Pancreas (tissue), 10 donors: Measurements from ENCODE around the gene STRIP1. TPM values are rescaled to one million over a fixed set of nuclear protein-coding genes. Genes with fewer than 3 reads are reported as not detected.

Source experiments
- ATAC-seq, 4 donors: fragments of 200-7000 bp; cut with Tn5 transposase; one replicate each; pipeline versions ENCODE4 v1.8.0 to v1.9.1; 2020; ENCODE audit warnings: mild to moderate bottlenecking in 4 of 4, moderate library complexity in 4 of 4
- DNase-seq, 6 donors: peaks; one replicate each; pipeline ENCODE4 v3.0.0-alpha.2; 2020
- FAIRE-seq: peaks from 2 replicates; lab custom pipeline; 2012; peaks lifted over from hg19 to GRCh38; lab: Jason Lieb, UNC
- H3K27ac ChIP-seq, 4 donors: fragments of 200-600 bp; sonication (generic); 1 replicate in 3 of 4; 2 replicates in 1 of 4; pipeline versions ENCODE4 v1.5.0 to v1.8.0; 2020
- H3K27me3 ChIP-seq, 4 donors: fragments of 200-600 bp; one replicate each; pipeline ENCODE4 v1.8.0; 2021
- H3K36me3 ChIP-seq, 3 donors: fragments of 200-600 bp; sonication (generic) in 1 of 3; one replicate each; pipeline versions ENCODE4 v1.5.0 to v1.8.0; 2020 to 2021
- H3K4me1 ChIP-seq, 3 donors: fragments of 200-600 bp; one replicate each; pipeline ENCODE4 v1.8.0; 2021
- H3K4me3 ChIP-seq, 4 donors: fragments of 200-600 bp; sonication (generic) in 2 of 4; one replicate each; pipeline versions ENCODE4 v1.5.0 to v1.8.0; 2020 to 2021
- H3K9me3 ChIP-seq, 4 donors: fragments of 200-600 bp; one replicate each; pipeline ENCODE4 v1.8.0; 2021
- CTCF ChIP-seq, 4 donors: fragments of 200-600 bp; sonication (generic) in 3 of 4; IDR thresholded peaks; one replicate each; pipeline versions ENCODE4 v1.5.0 to v1.8.0; 2021; ENCODE audit warnings: antibody characterized with exemption in 4 of 4
- WGBS, 2 donors: extraction: QIAGEN DNeasy Blood & Tissue Kit; methylation state at CpG; one replicate each; pipeline ENCODE4 v1.1.7; 2013; 5-methylcytosine and 5-hydroxymethylcytosine counted together
- intact Hi-C, 3 donors: fragments of 100-400 bp; cut with DNase I; formaldehyde crosslinking; loops; one replicate each; pipeline versions ENCODE4 v1.11.1 to v1.14.2; 2022
- polyA plus RNA-seq, 2 donors: library from polyadenylated mRNA; stranded (reverse); fragments of 200-250 nt; gene quantifications; one replicate each; pipeline ENCODE4 v1.2.3, GENCODE V29; 2013
- total RNA-seq, 6 donors: library from RNA; stranded (reverse); fragmentation: NEBNext Ultra II Directional in 4 of 6; extraction: Animal tissue kit (Norgen Biotek cat#: 25700) in 4 of 6; gene quantifications; one replicate each; pipeline versions ENCODE4 v1.2.1 to v1.2.4, GENCODE V29; 2021 to 2023
- donor health status: healthy with polysubstance abuse.
- donor health status: DM: no; HTN: no; CAD: no; lungs with moderate emphysema.
- donor health status: DM: no; HTN: no; CAD: no.
- donor health status: control.
- donor health status: control.
- donor health status: Bipolar disorder and iron deficiency.
- donor health status: DM: yes; HTN: yes; CAD: no.
- donor health status: DM: no; HTN: no; CAD: no.
- donor health status: DM: no; HTN: no; CAD: no.
- donor health status: DM: yes; HTN: yes; CAD: no.

STRIP1 gene
- total and polyA plus RNA-seq, 8 donors = 10.7 to 24.9 (median 14.5) TPM

DNA sequence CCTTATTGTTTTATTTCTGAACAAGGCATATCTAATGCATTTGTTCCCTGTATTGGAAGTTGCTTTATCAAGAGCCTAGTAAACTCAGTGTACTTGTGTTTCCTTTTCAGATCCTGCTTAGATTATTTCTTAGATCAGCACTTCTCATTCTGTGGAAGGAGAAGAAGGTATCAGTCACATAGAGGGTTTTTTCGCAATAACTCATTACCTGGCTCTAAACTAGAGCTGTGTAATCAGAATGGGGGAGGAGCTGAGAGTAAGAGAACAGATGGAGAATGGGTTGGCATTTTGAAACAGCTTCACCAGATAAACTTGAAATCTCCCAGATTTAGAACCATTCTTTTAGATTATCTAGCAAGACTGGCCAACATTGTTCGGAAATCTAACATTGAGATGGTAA, 38.9 kb upstream of the STRIP1 start:
- no peak overlapping the region for H3K27ac ChIP-seq

GRCh38 chr1:109996476-109996875, 37.9 kb upstream of the STRIP1 start:
- FAIRE-seq (no peak), DNase-seq (no peak), ATAC-seq (no peak)
- no peak overlapping the region for H3K4me3 ChIP-seq
- TF ChIP-seq CTCF (IDR thresholded peaks at IDR 0.05) = no peak
- H3K4me1 ChIP-seq = peaks cover 19 to 30% (median 26%) of the 10 kb centered on the region in 3 donors
- no peaks in the 10 kb centered on the region for H3K36me3 ChIP-seq
- H3K27ac ChIP-seq = no peak overlapping the region
- intact Hi-C loops = no loop called here
- H3K9me3 ChIP-seq = no peaks in the 10 kb centered on the region
- no peaks in the 10 kb centered on the region for H3K27me3 ChIP-seq
- WGBS, 2 donors = 89 to 90% methylated on average over 5 of the region's 5 CpGs

More for the DNA sequence above, 38.9 kb upstream of the STRIP1 start:
- DNase-seq (no peak), FAIRE-seq (no peak), ATAC-seq (peak in 2 of 4 donors; percentile 33 to 46)
- intact Hi-C loops = no loop called here
- Histone ChIP-seq H3K27me3 (no peaks in the 10 kb centered on the region), H3K4me3 (no peak overlapping the region), H3K36me3 (no peaks in the 10 kb centered on the region), H3K4me1 (peaks cover 19 to 37% (median 31%) of the 10 kb centered on the region in 3 donors), H3K9me3 (no peaks in the 10 kb centered on the region)
- WGBS, 2 donors = 61 to 77% methylated on average over 2 of the region's 2 CpGs
- TF ChIP-seq CTCF (IDR thresholded peaks at IDR 0.05) = no peak

DNA sequence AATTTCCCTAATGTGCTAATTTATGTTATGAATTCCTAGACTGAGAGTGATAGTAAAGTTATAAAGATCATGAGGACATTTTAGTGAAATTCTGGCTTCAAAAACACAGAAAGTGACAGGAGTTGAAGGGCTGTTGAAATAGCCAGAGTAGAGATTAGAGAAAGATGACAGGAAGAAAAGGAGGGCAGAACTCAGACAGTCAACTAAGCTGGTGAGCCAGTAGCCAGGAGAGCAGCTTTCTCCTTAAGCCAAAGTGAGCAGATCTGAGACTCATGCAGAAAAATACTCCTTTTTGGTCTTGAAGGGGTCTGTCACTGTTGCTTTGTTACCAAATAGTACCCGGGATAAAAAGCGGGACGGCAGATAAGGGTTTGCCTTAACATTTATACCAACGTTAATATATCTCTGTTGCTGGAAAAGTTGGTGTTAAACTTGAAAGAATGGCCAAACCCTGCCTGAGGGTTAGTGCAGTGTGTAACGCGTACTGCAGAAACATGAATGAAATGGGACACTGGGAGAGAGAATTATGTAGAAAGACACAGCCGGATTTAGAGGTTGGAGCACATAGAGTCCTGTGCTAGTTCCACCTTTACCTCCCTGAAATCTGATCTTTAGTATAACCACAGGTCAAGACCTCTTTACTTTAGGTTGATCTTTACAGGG, 37.1 kb upstream of the STRIP1 start:
- no peaks in the 10 kb centered on the region for H3K27me3 ChIP-seq
- FAIRE-seq (no peak), DNase-seq (no peak), ATAC-seq (peak in 1 of 4 donors; percentile 16)
- peaks cover 19 to 30% (median 26%) of the 10 kb centered on the region in 3 donors for H3K4me1 ChIP-seq
- WGBS, 2 donors = 30 to 33% methylated on average over 7 of the region's 7 CpGs
- no peak for TF ChIP-seq CTCF (IDR thresholded peaks at IDR 0.05)
- no peak overlapping the region for H3K27ac ChIP-seq
- no peaks in the 10 kb centered on the region for H3K36me3 ChIP-seq
- H3K9me3 ChIP-seq = no peaks in the 10 kb centered on the region
- no peak overlapping the region for H3K4me3 ChIP-seq
- intact Hi-C loops = no loop called here

- intact Hi-C loops = no loop called here
- TF ChIP-seq CTCF (IDR thresholded peaks at IDR 0.05) = no peak
- Histone ChIP-seq H3K4me3 (no peak overlapping the region), H3K36me3 (no peaks in the 10 kb centered on the region), H3K4me1 (peaks cover 24 to 32% (median 30%) of the 10 kb centered on the region in 3 donors), H3K9me3 (no peaks in the 10 kb centered on the region), H3K27me3 (no peaks in the 10 kb centered on the region), H3K27ac (no peak overlapping the region)
- DNase-seq (no peak), FAIRE-seq (no peak), ATAC-seq (peak in 2 of 4 donors; percentile 16 to 22)
Observed at GRCh38 chr1:109997867-109998229, 36.6 kb upstream of the STRIP1 start.

DNA sequence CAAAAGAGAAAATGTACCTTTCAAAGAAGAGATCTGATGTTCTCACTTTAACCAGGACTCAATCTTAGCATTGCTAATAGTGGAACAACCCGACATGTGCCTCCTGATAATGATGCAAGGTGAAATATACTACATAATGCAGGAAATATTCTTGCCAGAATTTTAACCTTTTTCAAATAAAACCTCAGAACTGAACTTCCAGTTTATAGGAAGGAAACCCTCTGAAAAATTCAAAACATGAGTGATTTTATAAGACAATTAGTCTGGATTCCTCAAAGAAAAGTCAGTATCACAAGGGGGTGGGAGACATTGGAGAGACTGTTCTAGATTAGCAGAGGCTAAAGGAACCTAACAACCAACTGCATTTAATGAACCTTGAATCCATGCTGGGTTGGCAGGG, 31.7 kb upstream of the STRIP1 start:
- Histone ChIP-seq H3K36me3 (no peaks in the 10 kb centered on the region), H3K27ac (peak overlapping the region in 1 of 4 donors; percentile 62), H3K9me3 (no peaks in the 10 kb centered on the region), H3K4me1 (peaks cover 30 to 44% (median 33%) of the 10 kb centered on the region in 3 donors), H3K27me3 (no peaks in the 10 kb centered on the region), H3K4me3 (no peak overlapping the region)
- WGBS, 2 donors = 64 to 78% methylated on average over 1 of the region's 1 CpG
- intact Hi-C loops = no loop called here
- ATAC-seq (no peak), FAIRE-seq (no peak), DNase-seq (no peak)
- TF ChIP-seq CTCF (IDR thresholded peaks at IDR 0.05) = no peak
